ENCODE data around the gene SRSF2.
"Not testable (repeated sequence)": the region's sequence is repeated elsewhere in the genome, so short reads cannot be mapped to it uniquely, and the experiment has no call there.

The SRSF2 gene

DNA sequence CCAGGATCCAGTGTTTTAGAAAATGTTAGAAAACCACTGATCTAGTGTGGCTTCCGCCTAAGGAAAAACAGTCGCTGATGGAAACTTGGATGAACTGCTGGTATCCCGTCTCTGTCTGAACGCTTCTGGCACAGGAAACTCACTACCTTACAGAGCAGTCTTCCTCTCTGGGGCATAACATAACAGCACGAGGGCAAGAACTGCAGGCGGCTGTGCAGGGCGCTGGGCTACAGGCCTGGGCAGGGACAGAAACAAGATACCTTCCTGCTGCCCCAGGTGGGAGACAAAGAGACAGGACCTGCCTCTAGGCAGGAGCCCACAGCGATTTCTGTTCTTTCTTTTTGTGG, 36.9 kb downstream of the SRSF2 start:
- DNase-seq, result no peak

GRCh38 chr17:76698466-76698977, 38.6 kb downstream of the SRSF2 start:
- not testable (repeated sequence) for DNase-seq

GRCh38 chr17:76697702-76698465, 39.2 kb downstream of the SRSF2 start:
- no peak for DNase-seq

- no peak for DNase-seq
These were observed 40.1 kb downstream of the SRSF2 start for GRCh38 chr17:76696763-76697701.

DNA sequence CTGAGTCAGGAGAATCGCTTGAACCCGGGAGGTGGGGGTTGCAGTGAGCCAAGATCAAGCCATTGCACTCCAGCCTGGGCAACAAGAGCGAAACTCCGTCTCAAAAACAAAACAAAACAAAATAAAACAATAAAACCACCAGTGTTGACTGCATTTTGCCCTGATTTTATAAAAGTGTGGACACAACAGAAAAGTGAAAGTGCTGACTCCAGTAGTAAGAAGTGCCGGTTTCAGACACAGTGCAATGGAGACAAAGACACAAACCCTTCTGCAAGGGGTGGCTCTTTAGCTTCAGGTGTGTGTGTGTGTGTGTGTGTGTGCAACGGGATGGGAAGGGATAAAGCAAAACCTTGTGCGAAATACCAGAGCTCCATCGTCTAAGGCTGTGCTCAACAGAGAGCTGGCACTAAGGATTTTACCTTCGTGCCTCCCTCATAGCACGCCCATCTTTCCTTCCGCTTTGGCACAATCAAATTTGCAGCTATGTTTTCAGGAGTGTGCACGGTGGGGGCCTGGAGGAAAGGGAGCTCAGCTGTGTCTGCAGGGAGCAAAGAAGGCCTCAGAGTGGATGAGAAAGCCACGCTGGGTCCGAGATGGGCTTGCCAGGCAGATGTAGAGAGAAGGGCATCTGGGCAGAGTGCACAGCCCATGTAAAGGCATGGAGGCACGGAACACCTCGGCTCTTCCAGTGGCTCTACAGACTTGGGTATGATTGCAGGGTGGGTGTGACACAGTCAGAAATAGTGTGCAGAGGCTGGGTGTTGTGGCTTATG, 41.9 kb downstream of the SRSF2 start:
- no peak for DNase-seq

DNA sequence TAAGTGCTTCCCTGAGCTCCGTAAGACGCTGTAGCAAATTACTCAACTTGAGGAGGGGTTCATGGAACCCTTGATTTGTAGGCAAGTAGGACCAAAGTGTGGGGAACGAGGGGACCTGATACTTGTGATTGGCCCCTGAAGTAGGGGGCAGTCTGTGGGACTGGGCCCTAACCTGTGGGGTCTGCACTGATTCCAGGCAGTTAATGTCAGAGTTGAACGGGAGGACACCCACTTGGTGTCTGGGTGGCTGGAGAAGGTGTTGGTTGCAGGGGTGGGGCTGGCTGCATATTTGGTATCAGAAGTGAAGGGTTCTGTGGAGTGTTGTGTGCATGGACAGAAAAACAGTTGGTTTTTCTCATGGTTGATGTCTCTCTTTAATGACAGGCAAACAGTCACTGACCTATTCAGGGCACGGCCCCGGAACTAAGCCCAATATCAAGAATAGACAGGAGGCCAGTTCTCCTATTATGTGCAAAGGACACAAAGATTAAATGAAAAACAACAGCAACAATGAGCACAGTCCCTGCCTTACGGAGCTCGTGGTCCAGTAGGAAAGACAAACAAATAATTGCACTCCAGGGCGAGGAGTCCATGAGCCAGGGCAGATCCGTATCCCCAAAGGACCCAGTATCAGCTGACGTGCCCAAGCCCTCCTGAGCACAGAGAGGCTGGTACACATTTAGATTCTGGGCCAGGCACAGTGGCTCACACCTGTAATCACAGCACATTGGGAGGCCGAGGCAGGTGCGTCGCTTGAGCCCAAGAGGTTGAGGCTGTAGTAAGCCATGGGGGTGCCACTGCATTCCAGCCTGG, 45.5 kb downstream of the SRSF2 start:
- no peak for DNase-seq

DNA sequence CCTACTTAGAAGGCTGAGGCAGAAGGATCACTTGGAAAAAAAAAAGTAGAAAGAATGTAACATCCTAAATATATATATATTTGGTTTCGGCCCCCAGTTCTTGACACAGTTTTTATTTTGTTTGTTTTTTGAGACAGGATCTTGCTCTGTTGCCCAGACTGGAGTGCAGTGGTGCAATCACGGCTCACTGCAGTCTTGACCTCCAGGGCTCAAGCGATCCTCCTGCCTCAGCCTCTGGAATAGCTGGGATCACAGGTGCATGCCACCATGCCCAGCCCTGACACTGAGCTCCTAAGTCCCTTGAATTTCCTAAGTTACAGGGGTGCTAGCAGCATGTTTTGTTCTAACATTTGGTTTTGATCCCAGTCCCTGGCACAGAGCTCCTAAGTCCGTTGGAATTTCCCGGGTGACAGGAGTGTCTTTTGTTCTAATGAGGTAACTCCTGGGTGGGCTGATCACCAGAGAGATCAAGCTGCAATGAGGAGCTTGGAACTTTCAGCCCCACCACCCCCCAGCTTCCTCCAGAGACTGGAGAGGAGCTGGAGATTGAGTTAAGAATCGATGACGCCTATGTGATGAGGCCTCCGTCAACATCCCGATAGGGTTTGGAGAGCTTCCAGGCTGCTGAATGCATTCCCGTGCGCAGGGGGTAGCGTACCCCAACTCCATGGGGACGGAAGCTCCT, 46.4 kb downstream of the SRSF2 start:
- DNase-seq, result no peak

- no peak for DNase-seq
These were observed 47.3 kb downstream of the SRSF2 start for GRCh38 chr17:76689859-76690258.

DNA sequence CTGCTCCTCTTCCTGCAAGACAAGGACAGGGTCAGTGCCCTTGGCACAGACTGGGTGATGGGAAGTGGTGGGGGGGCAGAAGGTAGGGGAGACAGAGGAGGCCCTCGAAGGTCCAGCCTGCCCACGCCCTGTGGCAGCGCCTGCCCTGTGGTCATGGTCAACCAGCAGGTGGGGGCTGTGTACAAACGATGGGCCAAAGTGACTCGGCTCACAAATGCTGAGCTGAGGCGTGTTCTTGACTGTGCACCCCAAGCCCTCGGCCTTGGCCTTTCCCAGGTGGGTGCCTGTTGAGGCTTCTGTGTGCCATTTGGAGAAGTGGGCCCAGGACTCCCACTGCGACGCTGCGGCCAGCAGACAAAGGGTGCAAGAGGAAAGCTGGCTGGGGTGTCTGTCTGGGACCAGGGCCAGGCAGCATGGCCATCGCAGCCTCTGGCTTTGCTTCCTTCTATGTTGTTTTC, 48.9 kb downstream of the SRSF2 start:
- no peak for DNase-seq

DNA sequence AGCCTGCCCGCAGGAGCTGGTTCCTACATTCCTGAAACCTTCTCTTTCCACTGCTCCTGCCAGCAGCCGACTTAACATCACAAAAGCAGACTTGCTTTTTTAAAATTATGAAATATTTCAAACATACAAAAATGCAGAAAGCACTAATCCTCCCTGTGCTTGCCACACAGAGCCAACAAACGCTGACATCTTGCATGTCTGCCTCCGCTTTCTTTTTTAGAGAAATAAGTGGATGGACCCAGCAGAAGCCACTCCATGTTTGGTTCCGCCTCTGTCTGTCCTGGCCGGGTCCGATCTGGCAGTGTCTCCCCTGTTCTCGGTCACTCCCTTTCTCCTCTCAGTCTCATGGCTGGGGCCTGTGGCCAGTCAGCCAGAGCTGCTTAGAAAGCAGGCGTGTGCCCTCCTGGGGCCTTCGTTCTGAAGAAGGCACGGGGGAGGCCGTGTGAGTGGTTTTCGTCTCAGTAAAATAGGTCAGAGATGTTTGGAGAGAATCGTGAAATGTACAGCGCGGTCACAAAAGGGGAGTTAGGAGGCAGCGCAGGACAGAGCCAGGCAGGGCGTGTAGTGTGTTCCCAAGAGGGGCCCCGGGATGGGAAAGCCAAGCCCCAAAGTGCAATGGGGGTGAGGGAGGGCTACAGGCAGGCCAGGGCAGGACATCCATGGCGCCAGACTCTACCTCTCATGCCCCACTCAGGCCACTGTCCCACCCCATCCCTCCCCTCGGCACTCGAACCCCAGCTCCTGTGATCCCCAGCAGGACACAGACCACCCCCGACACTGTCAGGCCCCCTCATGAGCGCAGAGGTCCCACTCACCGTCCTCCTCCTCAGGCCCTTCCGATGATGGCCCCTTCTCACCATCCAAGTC, 49.6 kb downstream of the SRSF2 start:
- no peak for DNase-seq

DNA sequence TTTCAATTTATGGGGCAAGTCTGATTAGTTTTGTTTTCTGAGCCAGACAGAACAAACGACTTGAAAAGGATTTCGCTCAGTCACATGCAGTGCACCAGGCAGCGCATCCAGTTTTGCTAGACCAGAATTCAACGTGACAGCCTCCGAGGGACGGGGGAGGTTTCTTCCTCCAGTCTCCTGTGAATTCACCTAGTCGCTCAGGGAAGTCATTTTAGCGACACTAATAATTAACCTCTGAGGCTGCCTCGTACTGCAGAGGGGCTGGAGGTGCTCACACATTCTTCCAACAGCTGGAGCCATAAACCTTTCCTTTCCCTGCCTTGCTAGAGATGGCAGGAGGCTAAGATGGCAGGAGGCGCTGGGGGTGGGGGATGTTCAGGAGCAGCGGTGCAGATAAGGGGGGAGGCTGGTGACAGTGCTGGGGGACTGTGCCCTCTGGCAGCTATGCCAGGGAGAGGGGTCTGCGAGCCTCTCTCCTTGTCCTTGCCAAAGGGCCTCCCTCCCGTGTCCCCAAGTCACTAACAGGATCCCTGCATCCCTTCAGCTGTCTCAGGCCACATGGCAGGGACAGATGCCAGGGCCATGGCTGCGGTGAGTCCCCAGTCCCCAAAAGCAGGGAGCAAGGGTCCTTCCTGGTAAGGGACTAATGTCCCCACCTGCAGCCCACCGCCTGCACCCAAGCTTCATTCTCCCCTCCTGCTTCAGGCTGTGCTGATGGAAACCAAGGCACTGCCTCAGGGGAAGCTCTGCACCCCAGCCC, 50.4 kb downstream of the SRSF2 start:
- no peak for DNase-seq

GRCh38 chr17:76685846-76686245, 51.3 kb downstream of the SRSF2 start:
- no peak for DNase-seq

DNA sequence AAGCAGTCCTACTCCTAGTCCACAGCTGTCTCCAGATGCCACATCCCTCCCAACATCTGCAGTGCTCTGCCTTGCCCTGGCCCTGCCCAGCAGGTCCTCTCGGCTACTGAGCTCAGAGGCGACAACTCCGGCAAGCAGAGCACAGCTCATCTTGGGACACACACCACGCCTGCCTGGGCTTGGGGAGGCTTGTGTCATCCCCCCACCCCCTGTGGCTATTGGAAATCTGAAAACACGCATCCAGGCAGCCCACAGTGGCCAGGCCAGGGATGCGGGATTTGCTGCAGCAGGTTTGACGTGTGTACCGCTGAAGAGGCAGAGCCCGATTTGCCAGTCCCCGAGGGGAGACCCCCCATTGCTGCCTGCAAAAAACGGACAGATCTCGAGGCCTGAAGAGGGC, 51.8 kb downstream of the SRSF2 start:
- no peak for DNase-seq

DNA sequence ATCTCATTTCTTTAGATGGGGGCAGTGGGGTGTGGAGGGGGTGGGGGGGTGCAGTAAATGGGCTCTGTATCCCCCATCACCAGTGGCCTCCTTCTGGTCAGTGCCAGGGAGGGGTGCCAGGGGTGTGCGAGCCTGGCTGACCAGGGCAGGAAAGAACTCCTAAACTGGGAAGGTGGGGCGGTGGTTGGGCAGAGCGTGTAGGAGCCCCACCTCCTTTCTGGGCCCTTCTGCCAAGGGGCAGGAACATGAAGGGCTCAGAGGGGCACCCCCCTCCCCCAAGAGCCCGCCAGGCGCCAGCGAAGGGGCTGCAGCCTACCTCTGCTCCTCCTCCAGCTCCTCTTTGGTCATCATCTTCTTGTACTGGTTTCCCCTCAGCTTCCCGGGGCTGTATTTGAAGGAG, 52.4 kb downstream of the SRSF2 start:
- no peak for DNase-seq
